ENCODE results near the gene SLC35F5.
A peak's percentile ranks its signal among the peaks of the same experiment; 100 is the strongest.
"Not testable (repeated sequence)": the region's sequence is repeated elsewhere in the genome, so short reads cannot be mapped to it uniquely, and the experiment has no call there.

Gene SLC35F5

DNA sequence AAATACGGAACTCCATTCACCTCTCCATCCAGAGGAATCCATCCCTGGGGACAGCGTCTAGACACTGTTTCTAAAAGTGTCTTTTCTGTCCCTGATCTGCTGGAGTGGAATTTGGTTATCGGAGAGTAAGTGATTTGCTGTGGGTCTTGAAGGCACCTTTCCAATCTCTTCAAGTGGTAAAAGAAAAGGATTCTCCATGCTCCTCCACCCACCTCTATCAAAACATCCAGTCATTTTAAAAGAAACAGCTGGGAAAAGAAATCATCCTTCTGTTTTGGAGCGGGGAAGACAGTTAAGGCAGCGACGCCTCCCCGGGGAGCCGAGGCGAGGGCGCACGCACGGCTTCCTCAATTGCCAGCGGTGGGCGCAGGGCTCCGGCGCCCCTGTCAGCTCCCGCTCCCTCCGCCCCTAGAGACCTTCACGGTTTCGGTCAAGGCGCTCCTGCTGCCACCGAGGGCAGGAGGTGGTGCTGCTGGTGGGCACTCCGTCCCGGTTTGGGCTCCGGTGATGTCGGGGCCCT, 547 bp downstream of the SLC35F5 start:
- peak; percentile 54 for DNase-seq

GRCh38 chr2:113755035-113755834, 1.2 kb downstream of the SLC35F5 start:
- DNase-seq, result peak; percentile 47

DNA sequence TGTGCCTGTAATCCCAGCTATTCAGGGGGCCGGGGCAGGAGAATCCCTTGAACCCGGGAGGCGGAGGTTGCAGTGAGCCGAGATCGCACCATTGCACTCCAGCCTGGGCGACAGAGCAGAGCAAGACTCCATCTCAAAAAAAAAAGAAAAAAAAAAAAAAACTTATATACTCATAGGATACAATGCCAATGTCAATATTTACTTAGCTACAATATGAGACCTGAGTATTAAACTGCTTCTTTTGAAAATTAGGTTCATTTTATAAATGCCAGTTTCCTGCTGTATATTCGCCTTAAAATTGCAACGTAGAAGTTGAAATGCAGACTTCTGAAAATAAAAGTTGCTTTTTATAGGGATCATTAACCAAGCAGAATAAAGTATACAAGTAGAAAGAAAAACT, 2.3 kb downstream of the SLC35F5 start:
- DNase-seq, result no peak

- no peak for DNase-seq
Measured at GRCh38 chr2:113750385-113750784, 6.1 kb downstream of the SLC35F5 start.

DNA sequence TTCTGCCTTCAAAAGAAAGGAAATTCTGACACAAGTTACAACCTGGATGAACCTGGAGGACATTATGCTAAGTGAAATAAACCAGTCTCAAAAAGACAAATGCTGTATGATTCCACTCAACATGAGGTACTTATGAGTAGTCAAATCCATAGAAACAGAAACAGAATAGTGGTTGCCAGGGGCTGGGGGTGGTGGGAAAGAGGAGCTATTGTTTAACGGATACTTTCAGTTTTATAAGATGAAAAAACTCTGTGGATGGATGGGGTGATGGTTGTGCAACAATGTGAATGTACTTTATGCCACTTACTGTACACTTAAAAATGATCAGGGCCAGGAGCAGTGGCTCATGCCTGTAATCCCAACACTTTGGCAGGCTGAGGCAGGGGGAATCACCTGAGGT, 15.4 kb downstream of the SLC35F5 start:
- DNase-seq, result no peak

DNA sequence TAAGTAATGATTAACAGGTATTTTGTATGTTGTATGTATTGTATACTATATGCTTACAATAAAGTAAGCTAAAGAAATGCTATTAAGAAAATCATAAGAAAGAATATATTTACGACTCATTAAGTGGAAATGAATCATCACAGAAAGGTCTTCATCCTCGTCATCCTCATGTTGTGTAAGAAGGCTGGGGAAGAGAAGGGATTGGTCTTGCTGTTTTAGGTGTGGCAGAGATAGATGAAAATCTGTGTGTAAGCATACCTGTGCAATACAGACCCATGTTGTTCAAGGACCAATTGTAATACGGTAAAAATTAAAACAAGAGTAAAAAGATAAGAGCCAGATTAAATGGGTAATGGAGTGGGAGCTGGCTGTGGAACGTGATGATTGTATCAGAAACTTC, 16.6 kb downstream of the SLC35F5 start:
- no peak for DNase-seq

DNA sequence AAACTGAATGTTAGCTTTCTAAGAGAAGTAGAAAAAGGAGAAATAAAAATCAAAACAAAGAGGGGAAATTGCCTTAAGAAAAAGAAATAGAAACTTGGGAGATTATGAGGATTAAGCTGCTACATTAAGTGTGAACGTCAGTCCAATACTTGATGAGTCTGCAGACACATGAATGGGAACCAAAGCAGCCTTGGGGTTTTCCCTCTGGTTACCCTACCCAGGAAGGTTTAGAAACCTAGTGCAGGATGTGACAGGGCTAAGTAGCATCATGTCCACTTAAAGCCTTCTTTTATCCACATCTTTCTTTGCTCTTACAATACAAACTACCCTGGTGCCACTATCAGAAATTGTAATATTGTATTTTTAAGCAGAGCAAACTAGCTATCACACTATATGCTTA, 22.3 kb downstream of the SLC35F5 start:
- no peak for DNase-seq

DNA sequence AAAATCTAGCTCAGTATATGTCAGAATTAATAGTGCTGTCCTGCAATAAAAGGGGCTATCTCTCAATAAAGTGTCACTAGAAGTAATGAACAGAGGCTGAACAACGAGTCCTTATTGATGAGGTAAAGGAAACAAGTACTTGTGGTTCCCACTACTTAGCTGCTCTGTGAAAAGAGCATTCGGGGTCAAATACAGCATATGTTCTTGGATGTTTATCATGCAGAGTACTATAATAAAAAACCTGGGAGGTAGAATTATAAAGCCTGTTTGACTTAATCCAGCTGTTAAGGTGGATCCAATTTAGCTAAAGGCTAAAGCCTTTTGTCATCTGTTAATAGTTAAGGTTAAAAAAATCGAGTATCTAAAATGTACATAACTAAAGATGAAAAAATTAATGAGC, 32.4 kb downstream of the SLC35F5 start:
- DNase-seq, result no peak

DNA sequence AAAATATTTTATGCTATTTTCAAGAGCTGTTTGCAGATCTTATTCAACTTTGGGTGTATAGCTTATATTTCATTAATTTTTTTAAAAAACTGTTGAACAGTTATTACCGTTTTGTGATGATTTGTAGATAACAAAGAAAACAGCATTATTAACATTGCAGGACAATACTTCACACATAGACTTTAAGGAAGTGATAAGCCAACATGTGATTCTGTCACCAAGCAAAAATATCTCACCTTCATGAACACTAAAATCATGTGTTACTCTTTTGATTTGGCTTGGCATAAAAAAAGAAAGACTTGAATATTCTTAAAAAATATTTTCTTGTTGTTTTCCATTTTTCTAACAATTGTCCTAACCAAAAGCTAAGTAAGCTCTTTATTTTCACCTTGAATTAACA, 33.0 kb downstream of the SLC35F5 start:
- no peak for DNase-seq

- DNase-seq, result no peak
Measured at GRCh38 chr2:113720167-113720566, 36.3 kb downstream of the SLC35F5 start.

DNA sequence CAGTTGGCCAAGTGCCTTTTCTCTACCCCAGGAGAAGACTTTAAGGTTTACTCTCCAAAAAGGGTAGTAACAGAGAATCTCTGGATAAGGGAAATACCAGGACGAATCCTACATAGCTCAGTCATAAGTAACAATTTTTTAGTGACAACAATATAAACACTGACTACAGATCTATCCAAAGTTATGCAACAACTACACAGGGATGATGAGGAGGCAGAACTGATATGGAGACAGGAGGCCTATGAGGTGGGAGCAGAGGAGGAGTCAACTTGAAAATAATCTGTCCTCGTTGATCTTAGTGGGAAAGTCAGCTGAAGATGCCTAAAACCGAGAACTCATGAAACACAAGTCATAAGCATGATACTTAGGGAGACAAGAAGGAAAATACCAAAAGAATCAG, 40.2 kb downstream of the SLC35F5 start:
- DNase-seq, result no peak

DNA sequence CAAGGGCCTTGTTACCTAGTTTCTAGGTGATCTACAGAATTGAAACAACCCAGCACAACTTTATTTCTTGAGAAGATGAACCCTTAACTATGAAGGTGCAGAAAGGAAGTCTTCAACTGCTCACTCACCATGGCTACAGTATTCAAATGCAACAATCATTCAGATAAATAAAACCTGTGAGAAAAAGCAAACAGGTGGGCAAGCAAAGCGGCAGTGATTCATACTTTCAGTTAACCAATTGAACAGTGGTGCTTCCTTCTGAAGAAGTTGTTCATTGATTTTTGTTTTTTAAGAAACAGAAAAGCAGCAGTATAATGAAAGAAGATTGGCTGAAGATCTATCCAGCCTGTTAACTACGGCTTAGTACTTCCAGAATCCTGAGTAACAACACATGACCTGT, 43.5 kb downstream of the SLC35F5 start:
- DNase-seq, result no peak

- peak; percentile 11 for DNase-seq
Measured at GRCh38 chr2:113711851-113712250, 44.6 kb downstream of the SLC35F5 start.

DNA sequence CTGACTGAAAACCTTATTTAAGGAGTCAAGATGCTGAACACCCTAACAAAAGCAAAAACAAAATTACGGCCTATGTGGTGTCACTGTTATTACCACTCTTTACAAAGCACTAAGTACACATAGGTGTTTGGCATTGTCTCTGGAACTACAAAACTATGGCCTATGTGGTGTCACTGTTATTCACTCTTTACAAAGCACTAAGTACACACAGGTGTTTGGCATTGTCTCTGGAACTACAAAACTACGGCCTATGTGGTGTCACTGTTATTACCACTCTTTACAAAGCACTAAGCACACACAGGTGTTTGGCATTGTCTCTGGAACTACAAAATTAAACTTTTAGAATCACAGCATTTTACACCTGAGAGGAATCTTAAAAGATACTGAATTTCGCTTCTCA, 47.4 kb downstream of the SLC35F5 start:
- DNase-seq, result no peak

- DNase-seq, result no peak
Measured at GRCh38 chr2:113707106-113707505, 49.3 kb downstream of the SLC35F5 start.

DNA sequence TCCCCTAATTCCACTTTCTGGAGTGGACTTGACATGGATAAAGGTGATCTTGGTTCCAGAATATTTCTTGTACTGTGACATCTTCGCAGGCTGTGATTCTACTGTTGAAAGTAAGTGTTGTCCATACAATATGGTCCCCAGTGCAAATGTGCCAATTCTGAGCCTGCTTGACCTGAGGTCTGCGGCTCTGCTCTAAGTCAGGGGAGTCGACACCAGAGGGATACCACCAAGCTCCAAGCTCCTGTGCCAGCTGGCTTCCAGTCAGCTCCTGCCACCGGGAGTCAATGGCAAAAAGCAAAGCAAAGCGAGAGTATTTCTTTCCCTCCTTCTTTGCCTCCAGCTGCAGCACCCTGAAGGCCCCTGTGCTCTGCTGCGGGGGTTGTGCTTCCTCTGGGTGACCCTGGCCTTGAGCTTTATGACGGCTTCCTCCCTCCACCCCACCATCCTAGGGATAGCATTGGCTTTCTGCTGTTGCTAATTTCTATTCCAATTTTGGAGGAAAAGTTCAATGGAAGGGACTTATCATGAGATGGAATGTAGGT, 50.4 kb downstream of the SLC35F5 start:
- no peak for DNase-seq

DNA sequence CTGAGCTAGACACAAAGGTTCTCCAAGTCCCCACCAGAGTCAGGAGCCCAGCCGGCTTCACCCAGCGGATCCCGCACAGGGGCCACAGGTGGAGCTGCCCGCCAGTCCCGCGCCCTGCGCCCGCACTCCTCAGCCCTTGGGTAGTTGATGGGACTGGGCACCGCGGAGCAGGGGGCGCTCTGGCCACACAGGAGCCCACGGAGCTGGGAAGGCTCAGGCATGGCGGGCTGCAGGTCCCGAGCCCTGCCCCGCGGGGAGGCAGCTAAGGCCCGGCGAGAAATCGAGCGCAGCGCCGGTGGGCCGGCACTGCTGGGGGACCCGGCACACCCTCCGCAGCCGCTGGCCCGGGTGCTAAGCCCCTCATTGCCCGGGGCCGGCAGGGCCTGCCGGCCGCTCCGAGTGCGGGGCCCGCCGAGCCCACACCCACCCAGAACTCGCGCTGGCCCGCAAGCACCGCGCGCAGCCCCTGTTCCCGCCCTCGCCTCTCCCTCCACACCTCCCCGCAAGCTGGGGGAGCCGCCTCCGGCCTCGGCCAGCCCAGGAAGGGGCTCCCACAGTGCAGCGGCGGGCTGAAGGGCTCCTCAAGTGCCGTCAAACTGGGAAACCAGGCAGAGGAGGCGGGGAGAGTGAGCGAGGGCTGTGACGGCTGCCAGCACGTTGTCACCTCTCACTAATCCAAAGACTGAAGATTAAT, 52.0 kb downstream of the SLC35F5 start:
- DNase-seq, result not testable (repeated sequence)

GRCh38 chr2:113703386-113704299, 52.8 kb downstream of the SLC35F5 start:
- no peak for DNase-seq

DNA sequence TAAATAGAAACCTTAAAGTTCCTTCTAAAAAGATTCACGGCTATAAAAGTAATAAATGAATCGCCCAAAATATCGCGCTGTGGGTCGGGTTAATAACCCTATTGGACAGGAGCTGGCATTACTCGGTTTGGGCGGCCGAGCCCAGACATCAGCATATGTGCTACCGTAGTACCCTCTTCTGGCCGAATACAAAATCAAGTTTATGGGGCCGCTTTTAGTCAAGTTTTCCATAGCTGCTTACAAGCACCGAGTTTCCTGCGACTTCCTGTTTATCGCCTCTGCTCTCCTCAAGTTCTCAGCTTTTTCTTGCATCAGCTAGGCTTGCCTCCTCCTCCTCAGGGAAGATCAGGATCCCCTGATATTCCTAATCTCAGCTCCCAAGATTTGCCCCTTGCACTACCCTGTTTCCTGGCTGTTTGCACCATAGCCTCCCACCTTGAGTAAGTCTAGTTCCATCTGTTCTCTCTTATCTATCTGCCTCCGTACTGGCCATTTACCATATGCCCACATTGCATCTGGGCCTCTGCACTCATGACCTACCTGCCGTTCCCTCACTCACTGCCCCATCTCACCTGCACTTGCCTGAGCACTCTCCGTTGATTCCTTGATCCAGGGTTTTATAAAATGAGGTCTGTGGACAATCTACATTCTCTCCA, 56.1 kb downstream of the SLC35F5 start:
- DNase-seq, result no peak

- DNase-seq, result no peak
Measured at GRCh38 chr2:113698892-113699447, 57.5 kb downstream of the SLC35F5 start.

GRCh38 chr2:113698251-113698650, 58.2 kb downstream of the SLC35F5 start:
- not testable (repeated sequence) for DNase-seq

- DNase-seq, result no peak
Measured at GRCh38 chr2:113697516-113697915, 58.9 kb downstream of the SLC35F5 start.

Measured in DMS79 treated with DMSO at 0.1 percent for 48 hours (cell line).